Prostate gland (tissue), 2 donors: ENCODE results near the gene AFF3.

Experiments used
- POLR2A ChIP-seq: fragments of 450-650 bp; IDR thresholded peaks from one replicate; pipeline ENCODE4 v1.6.1; 2016; ENCODE audit warnings: antibody characterized with exemption, mild to moderate bottlenecking
- TF ChIP-seq, protein P1 (sequence below), 4 experiments: fragments of 200-600 bp in 2 of 4; fragments of 450-650 bp in 2 of 4; sonication (generic) in 2 of 4; IDR thresholded peaks; 1 replicate in 3 of 4; 2 replicates in 1 of 4; pipeline ENCODE4 v1.5.1; 2016 to 2019; ENCODE audit warnings: antibody characterized with exemption in 4 of 4, mild to moderate bottlenecking in 2 of 4, moderate library complexity in 2 of 4

DNA sequence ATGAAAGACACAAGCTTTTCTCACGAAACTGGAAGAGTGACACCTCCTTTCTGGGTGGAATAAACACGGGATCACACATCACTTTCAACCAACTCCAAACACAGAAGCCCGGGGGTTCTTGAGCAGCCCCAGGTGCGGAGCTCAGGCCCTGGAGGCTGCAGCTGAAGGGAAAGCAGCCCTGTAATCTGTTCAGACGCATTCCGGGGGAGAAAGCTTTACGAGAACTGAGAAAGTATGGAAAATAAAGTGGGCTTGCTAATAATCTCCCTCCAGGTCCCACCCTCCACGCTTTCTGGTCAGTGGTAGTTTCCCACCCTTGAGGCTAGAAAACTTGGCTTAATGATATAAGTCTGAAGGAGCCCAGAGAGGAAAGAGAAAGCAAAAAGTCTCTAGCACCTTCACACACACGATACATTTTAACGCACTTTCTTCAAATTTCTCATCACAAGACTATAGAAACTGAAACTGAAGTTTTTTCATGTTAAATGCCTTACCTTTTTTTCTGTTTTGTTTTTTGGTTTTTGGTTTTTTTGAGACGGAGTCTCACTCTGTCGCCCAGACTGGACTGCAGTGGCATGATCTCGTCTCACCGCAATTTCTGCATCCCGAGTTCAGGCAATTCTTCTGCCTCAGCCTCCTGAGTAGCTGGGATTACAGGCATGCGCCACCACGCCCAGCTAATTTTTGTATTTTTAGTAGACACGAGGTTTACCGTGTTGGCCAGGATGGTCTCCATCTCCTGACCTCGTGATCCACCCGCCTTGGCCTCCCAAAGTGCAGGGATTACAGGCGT lies 141.3 kb downstream of the AFF3 start:
- TF ChIP-seq, protein P1, sequence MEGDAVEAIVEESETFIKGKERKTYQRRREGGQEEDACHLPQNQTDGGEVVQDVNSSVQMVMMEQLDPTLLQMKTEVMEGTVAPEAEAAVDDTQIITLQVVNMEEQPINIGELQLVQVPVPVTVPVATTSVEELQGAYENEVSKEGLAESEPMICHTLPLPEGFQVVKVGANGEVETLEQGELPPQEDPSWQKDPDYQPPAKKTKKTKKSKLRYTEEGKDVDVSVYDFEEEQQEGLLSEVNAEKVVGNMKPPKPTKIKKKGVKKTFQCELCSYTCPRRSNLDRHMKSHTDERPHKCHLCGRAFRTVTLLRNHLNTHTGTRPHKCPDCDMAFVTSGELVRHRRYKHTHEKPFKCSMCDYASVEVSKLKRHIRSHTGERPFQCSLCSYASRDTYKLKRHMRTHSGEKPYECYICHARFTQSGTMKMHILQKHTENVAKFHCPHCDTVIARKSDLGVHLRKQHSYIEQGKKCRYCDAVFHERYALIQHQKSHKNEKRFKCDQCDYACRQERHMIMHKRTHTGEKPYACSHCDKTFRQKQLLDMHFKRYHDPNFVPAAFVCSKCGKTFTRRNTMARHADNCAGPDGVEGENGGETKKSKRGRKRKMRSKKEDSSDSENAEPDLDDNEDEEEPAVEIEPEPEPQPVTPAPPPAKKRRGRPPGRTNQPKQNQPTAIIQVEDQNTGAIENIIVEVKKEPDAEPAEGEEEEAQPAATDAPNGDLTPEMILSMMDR (IDR thresholded peaks at IDR 0.05), result no peak
- no peak for TF ChIP-seq POLR2A
